ENCODE measurements around the gene SMAD3.
A peak's percentile ranks its signal among the peaks of the same experiment; 100 is the strongest.

Gene SMAD3

DNA sequence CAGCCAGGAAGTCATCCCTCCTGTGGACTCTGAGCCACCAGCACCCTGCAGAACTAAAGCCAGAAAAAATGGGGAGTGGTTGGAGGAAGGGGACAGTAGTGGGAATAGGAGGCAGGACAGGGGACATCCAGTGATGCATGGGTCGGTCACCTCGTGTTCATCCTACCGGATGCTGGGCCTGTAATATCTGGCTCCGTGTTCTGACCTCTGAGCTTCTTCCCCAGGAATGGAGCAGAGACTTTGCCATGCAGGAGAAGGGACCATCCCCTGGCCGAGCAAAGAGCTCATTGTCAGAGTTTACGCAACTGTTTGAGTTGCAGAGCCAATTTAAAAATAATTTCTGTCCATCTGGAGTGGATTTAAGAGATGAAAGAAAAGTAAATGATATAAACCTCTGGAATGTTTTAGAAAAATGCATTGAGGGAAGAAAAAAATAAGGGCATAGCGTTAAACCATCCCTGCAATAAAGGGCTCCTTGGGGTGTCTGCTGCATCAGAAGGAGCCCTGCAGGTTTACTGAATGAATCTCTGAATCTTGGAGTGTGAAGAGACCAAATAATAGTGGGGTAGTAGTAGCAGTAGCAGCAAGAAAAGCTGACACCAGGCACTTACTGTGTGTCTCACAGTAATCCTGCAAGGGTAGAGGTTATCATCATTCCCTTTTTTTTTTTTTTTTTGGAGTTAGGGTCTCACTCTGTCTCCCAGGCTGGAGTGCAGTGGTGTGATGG is 118.2 kb downstream of the SMAD3 start:
- DNase-seq (ENCODE audit: low spot score), result peak; percentile 84

DNA sequence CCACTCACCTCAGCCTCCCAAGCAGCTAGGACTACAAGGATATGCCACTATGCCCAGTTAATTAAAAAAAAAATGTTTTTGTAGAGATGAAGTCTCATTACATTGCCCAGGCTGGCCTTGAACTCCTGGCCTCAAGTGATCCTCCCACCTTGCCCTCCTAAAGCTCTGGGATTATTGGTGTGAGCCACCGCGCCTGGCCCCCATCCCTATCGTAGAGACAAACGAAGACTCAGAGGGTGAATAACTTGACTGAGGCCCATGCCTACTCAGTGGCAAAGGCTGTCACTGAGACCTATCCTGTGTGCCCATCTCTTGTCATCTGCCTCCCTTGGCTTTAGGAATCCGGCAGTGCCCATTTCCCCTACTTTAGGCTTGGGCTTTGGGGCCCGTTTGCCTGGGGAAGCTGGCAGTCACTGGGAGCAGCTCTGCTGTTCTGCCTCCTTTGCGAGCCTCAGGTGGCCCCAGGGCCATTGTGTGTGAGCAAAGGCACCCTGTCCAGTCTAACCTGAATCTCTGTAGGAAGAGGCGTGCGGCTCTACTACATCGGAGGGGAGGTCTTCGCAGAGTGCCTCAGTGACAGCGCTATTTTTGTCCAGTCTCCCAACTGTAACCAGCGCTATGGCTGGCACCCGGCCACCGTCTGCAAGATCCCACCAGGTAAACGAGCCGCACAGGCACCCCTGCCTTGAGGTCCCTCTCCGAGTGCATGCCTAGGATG is 119.0 kb downstream of the SMAD3 start:
- no peak for DNase-seq (ENCODE audit: low spot score)

GRCh38 chr15:67185051-67185450 is 119.6 kb downstream of the SMAD3 start:
- DNase-seq (ENCODE audit: low spot score), result no peak

- DNase-seq (ENCODE audit: low spot score), result peak; percentile 39
Observed at GRCh38 chr15:67185621-67186225, 120.3 kb downstream of the SMAD3 start.

DNA sequence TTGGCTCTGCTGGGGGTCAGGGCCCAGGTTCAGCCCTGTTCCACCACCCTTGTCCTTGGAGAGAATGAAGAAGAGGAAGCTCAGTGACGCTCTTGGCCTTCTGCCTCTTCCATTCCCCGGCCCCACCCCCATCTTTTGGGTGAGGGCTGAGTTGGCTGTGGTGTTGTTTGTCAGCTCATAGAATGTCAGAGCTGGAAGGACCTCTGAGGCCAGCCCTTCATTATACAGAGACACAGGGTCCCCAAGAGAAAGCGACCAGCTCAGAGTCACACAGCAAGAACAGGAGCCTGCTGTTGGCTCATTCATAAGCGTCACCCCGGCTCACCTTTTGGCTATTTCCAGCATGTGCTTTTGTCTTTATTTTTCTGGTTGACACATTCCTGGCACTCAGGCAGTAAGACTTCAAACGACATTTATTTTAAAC is 120.8 kb downstream of the SMAD3 start:
- DNase-seq (ENCODE audit: low spot score), result no peak

DNA sequence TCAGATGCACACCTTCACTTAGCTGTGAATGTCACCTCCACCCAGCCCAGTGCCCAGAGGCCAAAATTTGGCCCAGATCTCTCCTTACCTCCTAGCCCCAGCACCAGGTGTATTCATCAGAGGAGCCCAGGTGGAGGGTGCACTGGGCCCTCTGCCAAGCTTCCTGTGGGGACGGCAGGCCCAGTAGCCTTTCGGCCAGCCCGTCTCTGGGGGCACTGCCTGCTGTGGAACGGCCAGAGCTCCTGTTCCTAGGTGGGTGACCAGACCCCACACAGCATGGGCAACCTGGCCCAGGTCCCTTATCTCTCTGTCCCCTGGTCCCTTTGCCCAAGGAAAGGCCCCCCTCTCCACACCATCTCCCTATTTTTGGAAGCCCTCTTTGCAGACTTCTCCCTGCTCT is 121.3 kb downstream of the SMAD3 start:
- DNase-seq (ENCODE audit: low spot score), result no peak

DNA sequence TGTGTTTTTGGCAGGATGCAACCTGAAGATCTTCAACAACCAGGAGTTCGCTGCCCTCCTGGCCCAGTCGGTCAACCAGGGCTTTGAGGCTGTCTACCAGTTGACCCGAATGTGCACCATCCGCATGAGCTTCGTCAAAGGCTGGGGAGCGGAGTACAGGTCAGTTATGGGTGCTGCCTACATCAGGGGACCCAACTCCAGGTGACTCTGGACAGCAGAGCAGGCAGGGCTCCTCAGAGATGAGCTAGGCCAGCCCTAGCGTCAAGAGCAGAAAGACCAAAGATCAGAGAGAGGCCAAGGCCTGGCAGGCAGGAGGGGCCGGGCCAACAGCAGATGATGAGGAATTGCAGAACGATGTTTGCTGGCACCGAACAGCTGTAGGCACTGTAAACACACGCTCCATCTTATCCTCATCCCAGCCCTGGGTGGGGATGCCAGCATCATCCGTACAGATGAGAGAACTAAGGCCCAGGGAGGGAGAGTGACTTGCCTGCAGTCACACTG is 122.0 kb downstream of the SMAD3 start:
- no peak for DNase-seq (ENCODE audit: low spot score)

- peak; percentile 75 for DNase-seq (ENCODE audit: low spot score)
Observed at GRCh38 chr15:67188551-67189218, 123.3 kb downstream of the SMAD3 start.

DNA sequence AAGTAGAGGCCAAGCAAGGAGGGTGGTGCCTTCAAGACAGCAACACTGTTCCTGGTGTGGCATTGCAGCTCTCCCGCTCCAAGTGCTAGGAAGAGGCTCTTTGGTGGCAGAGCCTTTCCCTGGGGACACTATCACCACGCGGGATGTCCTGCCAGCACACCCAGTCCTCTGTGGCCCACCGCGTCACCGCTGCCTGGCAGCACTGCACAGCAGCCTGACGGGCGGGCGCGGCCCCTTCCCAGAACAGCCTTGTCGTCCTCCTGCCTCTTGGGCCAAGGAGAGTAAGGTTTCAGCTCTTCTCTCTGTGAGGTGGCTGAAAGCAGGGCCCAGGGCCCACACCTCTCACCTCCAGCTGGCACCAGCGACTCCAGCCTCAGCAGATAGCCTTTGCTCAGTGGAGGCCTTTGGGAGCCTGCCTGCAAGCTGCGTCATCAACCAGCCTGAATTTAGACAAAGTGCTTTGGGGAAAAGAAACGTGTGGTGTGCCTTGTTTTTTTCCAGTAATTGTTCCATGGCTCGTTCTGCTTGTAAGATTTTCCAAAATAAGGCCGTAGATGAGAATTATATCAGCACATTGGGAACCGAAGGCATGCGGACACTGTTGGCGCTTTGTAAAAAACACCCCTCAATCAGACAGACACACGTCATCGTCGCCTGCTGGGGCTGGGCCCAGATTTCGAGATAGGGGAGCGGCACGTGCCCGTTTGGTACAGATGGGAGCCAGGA is 124.1 kb downstream of the SMAD3 start:
- no peak for DNase-seq (ENCODE audit: low spot score)

DNA sequence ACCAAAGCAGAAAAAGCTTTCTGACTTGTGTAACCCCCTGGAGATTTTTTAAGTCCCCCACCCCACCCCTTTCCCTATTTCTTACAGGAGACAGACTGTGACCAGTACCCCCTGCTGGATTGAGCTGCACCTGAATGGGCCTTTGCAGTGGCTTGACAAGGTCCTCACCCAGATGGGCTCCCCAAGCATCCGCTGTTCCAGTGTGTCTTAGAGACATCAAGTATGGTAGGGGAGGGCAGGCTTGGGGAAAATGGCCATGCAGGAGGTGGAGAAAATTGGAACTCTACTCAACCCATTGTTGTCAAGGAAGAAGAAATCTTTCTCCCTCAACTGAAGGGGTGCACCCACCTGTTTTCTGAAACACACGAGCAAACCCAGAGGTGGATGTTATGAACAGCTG is 124.9 kb downstream of the SMAD3 start:
- DNase-seq (ENCODE audit: low spot score), result no peak

- no peak for DNase-seq (ENCODE audit: low spot score)
Observed at GRCh38 chr15:67190813-67191212, 125.4 kb downstream of the SMAD3 start.

DNA sequence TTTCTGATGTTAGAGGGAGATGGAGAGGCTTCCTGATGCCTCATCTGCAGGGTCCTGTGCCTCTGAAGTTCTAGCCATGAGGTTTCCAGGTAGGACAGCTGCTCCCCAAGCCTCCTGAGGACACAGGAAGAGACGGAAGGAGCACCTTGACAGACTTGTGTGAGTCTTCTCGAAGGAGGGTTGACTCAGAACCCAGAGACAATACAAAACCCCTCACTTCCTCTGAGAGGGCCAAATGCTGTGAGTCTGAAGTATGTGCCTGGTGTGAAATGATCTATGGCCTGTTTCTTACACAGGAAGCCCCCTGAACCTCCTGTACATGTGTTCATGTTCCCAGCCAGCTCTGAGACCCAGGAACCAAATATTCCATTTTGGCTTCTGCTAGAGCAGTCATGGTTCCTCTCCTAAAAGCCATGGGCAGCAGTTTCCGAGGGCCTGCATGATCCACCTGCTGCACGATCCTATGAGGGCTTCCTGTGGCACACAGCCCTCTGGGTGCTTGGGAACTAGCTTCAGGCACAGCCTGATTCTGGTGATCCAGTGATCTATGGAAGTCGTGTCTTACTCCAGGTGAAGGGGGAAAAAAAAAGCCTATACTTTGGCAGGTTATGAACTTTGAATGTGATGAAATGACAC is 126.9 kb downstream of the SMAD3 start:
- DNase-seq (ENCODE audit: low spot score), result no peak

GRCh38 chr15:67193223-67193990 is 128.0 kb downstream of the SMAD3 start:
- DNase-seq (ENCODE audit: low spot score), result no peak

GRCh38 chr15:67194171-67195114 is 129.0 kb downstream of the SMAD3 start:
- DNase-seq (ENCODE audit: low spot score), result no peak

GRCh38 chr15:67195305-67195704 is 129.9 kb downstream of the SMAD3 start:
- DNase-seq (ENCODE audit: low spot score), result no peak

GRCh38 chr15:67196222-67196621 is 130.8 kb downstream of the SMAD3 start:
- no peak for DNase-seq (ENCODE audit: low spot score)

- peak; percentile 82 for DNase-seq (ENCODE audit: low spot score)
Observed at GRCh38 chr15:67196672-67197363, 131.4 kb downstream of the SMAD3 start.

DNA sequence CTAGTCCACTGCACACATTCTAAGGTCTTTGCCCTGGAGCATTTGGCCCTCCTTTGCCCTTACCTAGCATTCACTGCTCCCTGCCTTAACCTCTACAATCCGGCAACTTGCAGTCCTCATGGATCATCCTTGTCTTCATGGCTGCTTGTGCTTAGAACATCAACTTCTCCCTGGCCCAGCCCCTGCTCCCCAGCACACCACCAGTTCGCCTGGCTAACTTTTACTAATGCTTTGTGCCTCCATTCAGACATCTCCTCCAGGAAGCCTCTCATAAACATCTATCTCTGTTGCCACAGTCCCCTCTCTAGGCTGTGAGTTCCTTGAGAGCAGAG is 131.9 kb downstream of the SMAD3 start:
- no peak for DNase-seq (ENCODE audit: low spot score)
